Inferior parietal cortex (tissue), 1 donor: ENCODE measurements around the gene HES5.
"Not testable (repeated sequence)": the region's sequence is repeated elsewhere in the genome, so short reads cannot be mapped to it uniquely, and the experiment has no call there.

Experiments used
- DNase-seq: peaks from one replicate; pipeline ENCODE4 v3.0.0-alpha.2; 2016; ENCODE audit errors: extremely low spot score

The HES5 gene

GRCh38 chr1:2560299-2561073 lies 30.4 kb upstream of the HES5 start:
- no peak for DNase-seq

DNA sequence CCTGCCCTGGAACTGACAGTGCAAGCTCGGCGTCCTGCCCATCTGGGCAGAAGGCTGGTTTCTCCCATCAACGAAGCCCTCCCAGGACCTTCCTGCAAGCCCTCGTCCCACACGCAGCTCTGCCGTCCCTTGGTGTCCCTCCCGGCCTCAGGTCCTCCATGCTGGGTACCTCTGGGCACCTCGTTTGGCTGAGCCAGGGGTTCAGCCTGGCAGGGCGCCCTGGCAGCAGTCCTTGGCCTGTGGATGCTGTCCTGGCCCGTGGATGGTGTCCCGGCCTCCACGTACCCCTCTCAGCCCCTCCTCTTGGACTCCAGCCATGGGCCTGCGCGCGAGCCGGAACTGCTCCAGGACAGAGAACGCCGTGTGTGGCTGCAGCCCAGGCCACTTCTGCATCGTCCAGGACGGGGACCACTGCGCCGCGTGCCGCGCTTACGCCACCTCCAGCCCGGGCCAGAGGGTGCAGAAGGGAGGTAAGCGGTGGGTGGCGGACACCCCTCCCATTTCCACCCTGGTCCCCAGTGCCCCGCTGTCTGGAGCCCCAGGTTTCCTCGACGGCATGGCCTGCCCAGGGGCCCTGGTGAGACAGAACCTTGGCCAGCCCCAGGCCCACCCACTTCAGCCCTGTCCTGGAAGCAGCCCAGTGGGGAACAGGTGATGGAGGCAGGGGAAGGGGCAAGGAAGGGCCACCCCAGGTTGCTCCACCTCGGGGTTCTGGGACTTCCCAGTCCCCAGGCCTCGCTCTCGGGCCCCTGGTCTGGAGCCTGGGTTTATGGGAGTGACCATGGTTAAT lies 29.6 kb upstream of the HES5 start:
- no peak for DNase-seq

DNA sequence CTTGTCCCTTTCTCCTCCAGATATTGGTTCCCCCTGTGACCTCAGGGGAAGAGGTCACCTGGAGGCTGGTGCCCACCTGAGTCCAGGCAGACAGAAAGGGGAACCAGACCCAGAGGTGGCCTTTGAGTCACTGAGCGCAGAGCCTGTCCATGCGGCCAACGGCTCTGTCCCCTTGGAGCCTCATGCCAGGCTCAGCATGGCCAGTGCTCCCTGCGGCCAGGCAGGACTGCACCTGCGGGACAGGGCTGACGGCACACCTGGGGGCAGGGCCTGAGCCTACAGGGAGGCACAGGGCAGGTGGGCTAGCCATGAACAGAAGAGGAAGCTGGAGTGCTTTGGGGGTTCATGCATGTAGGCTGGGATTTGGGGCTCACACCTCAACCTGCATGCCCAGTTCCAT lies 28.8 kb upstream of the HES5 start:
- DNase-seq: no peak

DNA sequence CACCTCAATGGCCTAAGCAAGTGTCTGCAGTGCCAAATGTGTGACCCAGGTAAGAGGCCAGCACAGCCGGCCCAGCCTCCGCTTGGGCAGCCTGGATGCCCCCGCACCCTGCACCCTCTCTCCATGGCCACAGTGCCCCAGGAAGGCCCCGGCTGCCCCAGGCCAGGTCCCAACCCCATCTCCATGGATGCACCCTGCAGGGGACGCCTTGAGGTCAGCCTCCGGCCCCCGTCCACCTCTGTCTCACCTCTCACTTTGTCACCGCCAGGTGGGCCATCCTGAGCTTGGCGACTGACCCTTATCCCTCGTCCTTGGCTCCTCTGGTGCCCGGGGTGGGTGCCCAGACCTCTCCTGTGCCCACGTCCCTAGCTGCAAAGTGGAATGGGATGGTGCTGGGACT lies 28.4 kb upstream of the HES5 start:
- no peak for DNase-seq

DNA sequence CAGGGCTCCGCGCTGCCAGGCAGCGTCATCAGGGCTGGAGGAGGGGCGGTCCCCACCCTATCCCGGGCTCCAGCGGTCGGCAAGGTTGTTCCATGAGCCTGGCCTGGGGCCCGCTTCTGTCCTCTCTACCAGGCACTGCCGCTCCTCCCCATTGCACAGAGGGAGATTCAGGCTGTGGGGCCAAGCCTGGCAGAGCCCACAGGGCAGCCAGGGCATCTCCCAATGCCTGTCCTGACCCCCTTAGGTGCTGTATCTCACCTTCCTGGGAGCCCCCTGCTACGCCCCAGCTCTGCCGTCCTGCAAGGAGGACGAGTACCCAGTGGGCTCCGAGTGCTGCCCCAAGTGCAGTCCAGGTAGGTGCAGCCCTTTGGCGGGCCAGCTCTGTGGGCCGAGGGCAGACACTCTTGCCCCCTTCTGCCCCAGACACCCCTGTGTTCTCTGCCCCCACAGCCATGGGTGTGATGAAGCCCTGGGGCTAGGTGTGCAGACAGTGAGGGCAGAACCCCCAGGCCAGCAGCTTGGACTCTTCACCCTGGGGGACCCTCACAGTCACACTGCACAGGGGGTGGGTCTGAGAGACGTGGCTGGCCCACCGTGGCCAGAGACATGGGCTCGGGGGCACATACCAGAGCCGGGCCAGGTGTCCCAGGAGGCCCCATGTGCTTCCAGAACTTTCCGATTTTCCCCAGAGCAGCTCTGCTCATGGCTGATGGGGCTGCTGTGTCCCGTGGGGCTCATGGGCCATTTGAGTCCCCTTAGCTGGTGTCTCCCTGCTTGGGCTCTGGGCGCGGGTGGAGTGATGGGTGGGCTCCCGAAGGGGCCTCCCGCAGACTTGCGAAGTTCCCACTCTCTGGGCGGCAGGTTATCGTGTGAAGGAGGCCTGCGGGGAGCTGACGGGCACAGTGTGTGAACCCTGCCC lies 27.7 kb upstream of the HES5 start:
- DNase-seq: no peak

- no peak for DNase-seq
Observed at GRCh38 chr1:2556678-2557481, 26.8 kb upstream of the HES5 start.

DNA sequence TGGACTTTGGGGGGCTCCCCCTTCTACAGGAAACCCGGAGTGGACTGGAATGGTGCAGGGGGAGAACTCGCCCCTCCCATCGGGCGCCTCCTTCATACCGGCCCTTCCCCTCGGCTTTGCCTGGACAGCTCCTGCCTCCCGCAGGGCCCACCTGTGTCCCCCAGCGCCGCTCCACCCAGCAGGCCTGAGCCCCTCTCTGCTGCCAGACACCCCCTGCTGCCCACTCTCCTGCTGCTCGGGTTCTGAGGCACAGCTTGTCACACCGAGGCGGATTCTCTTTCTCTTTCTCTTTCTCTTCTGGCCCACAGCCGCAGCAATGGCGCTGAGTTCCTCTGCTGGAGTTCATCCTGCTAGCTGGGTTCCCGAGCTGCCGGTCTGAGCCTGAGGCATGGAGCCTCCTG lies 26.2 kb upstream of the HES5 start, which contains the start of gene TNFRSF14:
TSS of gene TNFRSF14 (plus strand) at position 95 of the 401 bp plus-strand sequence. CDS start at position 389, 294 bp downstream.
- DNase-seq: peak; percentile 16

DNA sequence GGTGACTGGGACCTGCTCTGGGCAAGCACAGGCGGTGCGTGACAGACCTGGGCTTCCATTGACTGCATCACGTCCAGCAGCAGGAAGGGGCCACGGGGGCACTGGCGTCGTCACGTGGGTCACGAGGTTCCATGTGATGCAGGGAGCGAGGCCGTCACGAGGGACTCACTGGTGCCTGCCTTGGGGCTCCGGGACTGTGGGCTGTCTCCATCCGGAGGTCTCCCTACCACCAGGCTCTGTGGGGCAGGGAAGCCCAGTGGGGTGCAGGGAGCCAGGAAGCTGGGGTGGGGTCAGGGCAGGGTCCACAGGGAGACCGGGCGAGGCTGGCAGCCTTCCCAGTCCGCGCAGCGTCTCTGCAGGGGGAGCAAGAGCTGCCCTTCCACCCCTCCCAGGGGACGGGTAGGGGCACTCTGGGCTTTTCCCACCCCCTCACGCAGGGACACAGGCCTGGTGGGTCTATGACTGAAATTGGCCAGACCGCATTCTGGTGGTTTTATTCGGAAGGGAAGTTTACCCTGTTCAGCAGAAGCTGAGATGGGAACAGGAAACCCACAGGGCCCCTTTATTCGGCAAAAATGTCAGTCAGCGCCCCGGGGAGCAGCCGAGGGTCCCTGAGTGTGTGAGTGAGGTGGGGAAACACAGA lies 25.7 kb upstream of the HES5 start:
- no peak for DNase-seq

DNA sequence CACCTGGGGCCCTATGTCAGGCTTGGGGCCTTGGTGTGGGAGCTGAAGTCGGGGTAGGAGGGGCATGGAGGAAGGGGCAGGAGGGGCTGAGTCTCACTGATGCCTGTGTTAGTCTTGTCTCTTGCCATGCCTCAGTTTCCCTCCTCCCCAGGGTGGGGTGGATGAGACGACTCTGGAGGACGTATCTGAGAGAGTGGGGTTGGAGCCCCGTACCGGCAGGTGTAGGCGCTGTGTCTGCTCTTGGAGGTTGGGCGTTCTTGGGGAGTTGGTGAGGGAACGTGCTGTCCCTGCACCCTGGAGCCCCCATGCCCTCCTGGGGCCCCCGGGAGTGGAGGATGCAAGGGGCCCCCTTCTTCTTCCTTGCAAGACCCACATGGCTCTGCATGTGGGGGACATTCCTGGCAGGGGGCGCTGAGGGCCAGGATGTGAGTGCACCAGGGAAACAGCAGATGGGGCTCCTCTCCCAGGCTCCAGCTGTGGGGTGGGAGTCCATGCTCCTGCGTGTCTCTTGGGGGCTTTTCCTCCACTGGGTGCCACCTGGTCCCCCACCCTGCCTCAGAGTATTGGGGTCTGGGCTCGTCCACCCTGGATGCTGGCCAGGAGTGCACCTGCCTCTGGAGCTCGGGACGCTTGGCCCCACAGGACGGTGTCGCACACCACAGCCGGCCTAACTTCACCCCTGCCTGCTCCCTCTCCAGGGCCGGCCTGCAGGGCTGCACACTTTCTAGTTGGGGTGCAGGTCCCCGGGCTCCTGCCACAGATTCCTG lies 24.7 kb upstream of the HES5 start:
- no peak for DNase-seq

DNA sequence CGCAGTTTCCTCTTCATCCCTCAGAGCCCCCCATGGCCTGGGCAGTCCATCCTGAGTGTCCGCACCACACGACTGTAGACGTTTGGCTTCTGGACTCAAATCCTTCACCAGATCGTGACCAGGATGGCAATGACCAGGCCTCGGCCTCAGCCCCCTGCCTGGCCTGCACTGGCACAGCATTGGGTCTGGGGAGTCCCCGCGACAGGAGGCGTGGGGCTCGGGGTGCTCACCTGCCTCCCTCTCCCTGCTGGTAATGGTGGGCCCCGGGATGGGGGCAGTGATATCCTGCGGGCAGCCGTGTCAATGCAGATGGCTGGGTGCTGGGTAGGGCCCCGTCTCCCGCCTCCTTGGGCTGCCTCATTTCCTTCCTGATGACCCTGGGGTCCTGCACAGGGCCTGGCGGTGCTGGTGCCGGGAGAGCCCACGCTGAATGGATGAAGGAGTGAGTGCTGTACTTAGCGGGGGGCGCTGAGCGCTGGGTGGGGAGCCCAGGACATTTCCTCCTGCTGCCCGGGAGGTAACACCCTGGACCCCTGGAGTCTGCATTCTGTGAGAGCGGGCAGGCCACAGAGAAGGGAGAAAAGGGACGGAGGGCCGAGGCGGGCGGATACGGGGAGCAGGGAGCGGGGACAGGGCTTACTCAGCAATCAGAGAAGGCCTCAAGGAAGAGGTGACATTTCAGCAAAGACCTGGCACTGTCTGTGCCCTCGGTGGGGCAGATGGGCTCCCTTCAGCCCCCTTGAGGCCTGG lies 24.0 kb upstream of the HES5 start:
- no peak for DNase-seq

- not testable (repeated sequence) for DNase-seq
Observed at GRCh38 chr1:2553076-2553475, 23.0 kb upstream of the HES5 start.

- DNase-seq: no peak
Observed at GRCh38 chr1:2552189-2552588, 22.1 kb upstream of the HES5 start.

DNA sequence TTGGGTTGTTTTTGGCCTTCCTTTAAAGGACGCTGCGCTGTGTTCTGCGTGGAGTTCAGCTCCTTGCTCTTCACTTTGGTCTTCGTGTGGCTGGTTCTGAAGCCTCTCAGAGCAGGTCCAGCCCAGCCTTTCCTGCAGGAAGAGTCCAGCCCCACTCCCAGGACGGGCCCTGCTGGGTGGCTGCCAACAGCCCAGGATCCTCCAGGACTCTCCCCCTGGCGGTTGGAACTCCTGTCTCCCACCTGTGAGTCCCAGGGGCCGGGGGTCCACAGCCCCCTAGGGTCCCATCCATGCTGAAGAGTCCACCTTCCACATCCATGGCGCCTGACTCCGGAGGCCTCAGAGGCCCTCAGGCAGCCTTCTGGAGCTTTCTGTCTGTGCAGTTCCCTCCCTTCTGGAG lies 21.5 kb upstream of the HES5 start:
- DNase-seq: not testable (repeated sequence)

GRCh38 chr1:2550309-2550861 lies 20.3 kb upstream of the HES5 start:
- not testable (repeated sequence) for DNase-seq

DNA sequence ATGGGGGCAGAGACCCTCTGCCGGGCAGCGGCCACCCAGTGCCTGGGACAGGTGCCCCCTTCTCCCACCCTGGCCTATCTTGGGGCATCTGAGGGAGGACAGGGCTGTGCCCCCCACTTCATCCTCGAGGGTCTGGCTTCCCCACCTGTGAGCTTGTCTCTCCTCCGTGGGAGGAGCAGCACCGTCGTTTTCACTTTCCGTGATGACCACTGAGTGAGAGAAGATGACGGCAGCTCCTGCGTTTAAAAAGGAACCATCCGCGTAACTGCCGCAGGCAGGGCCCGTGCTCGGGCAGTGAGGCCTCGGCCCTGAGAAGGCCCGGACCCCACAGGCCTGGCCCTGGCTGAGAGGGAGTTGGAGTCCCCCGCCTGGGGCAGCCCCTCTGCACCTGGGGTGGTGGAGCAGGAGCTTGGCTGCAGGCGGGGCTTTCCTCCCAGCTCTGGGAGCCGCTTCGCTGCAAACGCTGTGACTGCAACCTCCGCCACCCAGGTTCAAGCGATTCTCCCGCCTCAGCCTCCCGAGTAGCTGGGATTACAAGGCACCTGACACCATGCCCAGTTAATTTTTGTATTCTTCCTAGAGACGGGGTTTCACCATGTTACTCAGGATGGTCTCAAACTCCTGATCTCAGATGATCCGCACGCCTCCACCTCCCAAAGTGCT lies 19.4 kb upstream of the HES5 start:
- DNase-seq: not testable (repeated sequence)

- DNase-seq: peak; percentile 78
Observed at GRCh38 chr1:2548068-2548589, 18.1 kb upstream of the HES5 start.

GRCh38 chr1:2547210-2548067 lies 17.4 kb upstream of the HES5 start:
- DNase-seq: no peak
